Mesothelial cell of epicardium (in vitro differentiated cells): Measurements from ENCODE around the gene CNTNAP5. TPM values are rescaled to one million over a fixed set of nuclear protein-coding genes. Genes with fewer than 3 reads are reported as not detected.

ENCODE experiments used
- DNase-seq, 2 experiments: peaks; one replicate each; pipeline ENCODE4 v3.0.0; 2021; ENCODE audit warnings: low spot score in 2 of 2; ENCODE audit not compliant: unreplicated experiment in 2 of 2
- H3K27ac Mint-ChIP-seq: 2 replicates; pipeline ENCODE4 v1.8.0; 2021; ENCODE audit warnings: mixed read lengths
- H3K27me3 Mint-ChIP-seq: 2 replicates; pipeline ENCODE4 v1.8.0; 2021; ENCODE audit warnings: low read depth, mixed read lengths
- H3K36me3 Mint-ChIP-seq: 2 replicates; pipeline ENCODE4 v1.8.0; 2021; ENCODE audit warnings: mixed read lengths
- H3K4me1 Mint-ChIP-seq: 2 replicates; pipeline ENCODE4 v1.8.0; 2021; ENCODE audit warnings: mixed read lengths
- H3K4me3 Mint-ChIP-seq: 2 replicates; pipeline ENCODE4 v1.8.0; 2021; ENCODE audit warnings: mild to moderate bottlenecking, moderate library complexity, mixed read lengths
- H3K9me3 Mint-ChIP-seq: 2 replicates; pipeline ENCODE4 v1.8.0; 2021; ENCODE audit warnings: mixed read lengths
- total RNA-seq: library from RNA; stranded (reverse); gene quantifications from 3 replicates; pipeline ENCODE4 v1.2.1, GENCODE V29; 2021
- TF ChIP-seq, protein P1 (sequence below): fragments of 200-600 bp; sonication (generic); IDR thresholded peaks from one replicate; pipeline ENCODE4 v1.5.0; 2021; ENCODE audit warnings: antibody characterized with exemption; ENCODE audit not compliant: unreplicated experiment

CNTNAP5 gene
- total RNA-seq, 1 donor from 2014 or later: 0.22 TPM

- H3K36me3 Mint-ChIP-seq: no peaks in the 10 kb centered on the region
- DNase-seq: no peak
- no peaks in the 10 kb centered on the region for H3K27me3 Mint-ChIP-seq
- no peaks in the 10 kb centered on the region for H3K4me1 Mint-ChIP-seq
- no peak overlapping the region for H3K27ac Mint-ChIP-seq
- TF ChIP-seq, protein P1, sequence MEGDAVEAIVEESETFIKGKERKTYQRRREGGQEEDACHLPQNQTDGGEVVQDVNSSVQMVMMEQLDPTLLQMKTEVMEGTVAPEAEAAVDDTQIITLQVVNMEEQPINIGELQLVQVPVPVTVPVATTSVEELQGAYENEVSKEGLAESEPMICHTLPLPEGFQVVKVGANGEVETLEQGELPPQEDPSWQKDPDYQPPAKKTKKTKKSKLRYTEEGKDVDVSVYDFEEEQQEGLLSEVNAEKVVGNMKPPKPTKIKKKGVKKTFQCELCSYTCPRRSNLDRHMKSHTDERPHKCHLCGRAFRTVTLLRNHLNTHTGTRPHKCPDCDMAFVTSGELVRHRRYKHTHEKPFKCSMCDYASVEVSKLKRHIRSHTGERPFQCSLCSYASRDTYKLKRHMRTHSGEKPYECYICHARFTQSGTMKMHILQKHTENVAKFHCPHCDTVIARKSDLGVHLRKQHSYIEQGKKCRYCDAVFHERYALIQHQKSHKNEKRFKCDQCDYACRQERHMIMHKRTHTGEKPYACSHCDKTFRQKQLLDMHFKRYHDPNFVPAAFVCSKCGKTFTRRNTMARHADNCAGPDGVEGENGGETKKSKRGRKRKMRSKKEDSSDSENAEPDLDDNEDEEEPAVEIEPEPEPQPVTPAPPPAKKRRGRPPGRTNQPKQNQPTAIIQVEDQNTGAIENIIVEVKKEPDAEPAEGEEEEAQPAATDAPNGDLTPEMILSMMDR: no peak
- peaks cover 10% of the 10 kb centered on the region for H3K9me3 Mint-ChIP-seq
- no peak overlapping the region for H3K4me3 Mint-ChIP-seq
Measured at GRCh38 chr2:124138076-124138475, 113.0 kb downstream of the CNTNAP5 start.

DNA sequence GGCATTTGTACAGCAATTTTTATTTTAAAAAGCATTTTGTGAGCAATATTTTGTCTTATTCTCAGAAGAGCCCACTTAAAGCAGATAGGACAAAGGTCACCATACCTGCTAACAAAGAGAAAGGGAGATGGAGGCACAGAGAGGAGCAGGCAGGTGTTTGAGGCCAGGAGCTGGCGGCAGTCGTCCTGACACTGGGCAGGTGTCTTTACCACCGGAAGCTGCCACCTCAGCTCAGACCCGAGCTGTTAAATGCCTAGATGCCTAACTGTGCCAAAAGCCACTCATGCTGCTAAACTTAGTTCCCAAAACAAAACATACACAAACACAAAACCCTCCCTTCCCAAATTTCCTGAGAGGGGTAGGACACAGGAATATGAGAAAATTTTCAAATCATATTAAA lies 120.9 kb downstream of the CNTNAP5 start:
- Mint-ChIP-seq H3K9me3 (no peaks in the 10 kb centered on the region), H3K27me3 (no peaks in the 10 kb centered on the region), H3K4me3 (no peak overlapping the region), H3K36me3 (no peaks in the 10 kb centered on the region), H3K27ac (no peak overlapping the region), H3K4me1 (no peaks in the 10 kb centered on the region)
- TF ChIP-seq, protein P1: no peak
- no peak for DNase-seq

DNA sequence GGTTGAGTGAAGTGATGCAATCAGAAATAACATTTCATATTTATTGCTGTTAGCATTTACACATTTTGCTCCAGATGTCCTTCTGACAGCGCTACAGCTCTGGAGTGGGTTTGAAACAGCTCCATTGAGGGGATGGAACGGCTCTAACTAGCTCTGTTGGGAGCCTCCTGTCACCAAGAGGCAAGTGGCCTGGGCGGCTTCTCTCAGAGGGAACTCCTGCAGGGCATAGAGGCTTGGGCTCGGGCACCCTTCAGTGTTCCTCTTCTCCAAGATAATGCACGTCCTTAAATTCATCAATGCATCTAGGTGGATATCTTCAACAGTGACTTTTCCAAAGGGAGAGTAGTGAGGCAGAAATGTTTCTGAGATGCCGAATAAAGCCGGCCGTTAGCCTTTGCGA lies 122.5 kb downstream of the CNTNAP5 start:
- H3K4me1 Mint-ChIP-seq: no peaks in the 10 kb centered on the region
- no peak overlapping the region for H3K4me3 Mint-ChIP-seq
- H3K27ac Mint-ChIP-seq: no peak overlapping the region
- no peak for DNase-seq
- H3K36me3 Mint-ChIP-seq: no peaks in the 10 kb centered on the region
- H3K27me3 Mint-ChIP-seq: no peaks in the 10 kb centered on the region
- no peaks in the 10 kb centered on the region for H3K9me3 Mint-ChIP-seq
- TF ChIP-seq, protein P1: no peak

DNA sequence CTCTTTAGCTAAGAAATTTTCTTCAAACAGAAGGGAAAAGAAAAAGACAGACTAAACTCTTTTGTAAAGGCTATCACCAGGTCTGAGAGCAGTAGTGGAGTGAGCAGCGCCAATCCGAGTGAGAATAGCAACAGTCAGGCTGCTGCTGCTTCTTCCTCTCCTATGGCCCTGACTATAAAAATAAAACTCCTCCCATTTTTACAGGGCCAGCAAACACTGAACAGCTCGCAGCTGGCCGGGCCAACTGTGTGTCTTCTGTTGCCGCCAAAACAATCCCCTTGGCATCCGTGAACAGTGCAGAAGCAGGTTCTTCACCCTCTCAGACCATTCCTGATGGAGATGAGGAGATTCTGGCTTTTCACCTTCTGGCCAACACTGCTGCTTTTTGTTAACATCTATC lies 124.5 kb downstream of the CNTNAP5 start:
- no peaks in the 10 kb centered on the region for H3K27me3 Mint-ChIP-seq
- H3K4me1 Mint-ChIP-seq: no peaks in the 10 kb centered on the region
- H3K9me3 Mint-ChIP-seq: no peaks in the 10 kb centered on the region
- no peak for DNase-seq
- TF ChIP-seq, protein P1: no peak
- no peak overlapping the region for H3K27ac Mint-ChIP-seq
- H3K4me3 Mint-ChIP-seq: no peak overlapping the region
- H3K36me3 Mint-ChIP-seq: no peaks in the 10 kb centered on the region

DNA sequence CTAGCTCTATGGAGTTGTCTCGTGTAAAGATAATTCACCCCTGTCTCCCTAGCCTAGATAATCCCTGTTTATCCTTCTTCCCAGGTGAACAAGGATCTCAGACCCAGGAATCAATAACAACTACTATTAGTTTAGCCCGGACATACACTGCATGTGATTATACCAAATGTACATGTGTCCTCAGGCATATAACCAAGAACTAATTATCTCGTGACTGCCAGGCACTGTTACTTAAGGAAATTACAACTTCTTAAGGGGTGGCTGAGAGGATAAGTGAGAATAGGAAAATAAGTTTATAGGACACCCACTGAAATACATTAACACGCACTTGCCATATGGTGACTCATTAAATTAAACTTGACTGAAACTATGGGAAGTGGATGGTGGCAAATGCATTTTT lies 126.6 kb downstream of the CNTNAP5 start:
- no peaks in the 10 kb centered on the region for H3K9me3 Mint-ChIP-seq
- H3K36me3 Mint-ChIP-seq: no peaks in the 10 kb centered on the region
- TF ChIP-seq, protein P1: no peak
- H3K4me3 Mint-ChIP-seq: no peak overlapping the region
- no peaks in the 10 kb centered on the region for H3K27me3 Mint-ChIP-seq
- no peak overlapping the region for H3K27ac Mint-ChIP-seq
- H3K4me1 Mint-ChIP-seq: no peaks in the 10 kb centered on the region
- DNase-seq: no peak

DNA sequence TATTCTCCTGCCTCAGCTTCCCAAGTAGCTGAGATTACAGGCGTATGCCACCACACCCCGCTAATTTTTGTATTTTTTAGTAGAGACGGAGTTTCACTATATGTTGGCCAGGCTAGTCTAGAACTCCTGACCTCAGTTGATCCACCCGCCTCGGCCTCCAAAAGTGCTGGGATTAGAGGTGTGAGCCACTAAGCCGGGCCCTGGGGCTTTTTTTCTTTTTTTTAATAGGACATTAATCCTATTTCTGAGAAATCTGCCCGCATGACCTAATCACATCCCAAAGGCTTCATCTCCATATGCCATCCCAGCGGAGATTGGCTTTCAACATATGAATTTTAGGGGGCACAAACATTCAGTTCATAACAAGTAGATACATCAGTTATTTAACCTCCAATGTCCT lies 128.6 kb downstream of the CNTNAP5 start:
- Mint-ChIP-seq H3K9me3 (no peaks in the 10 kb centered on the region), H3K27me3 (peaks cover 1% of the 10 kb centered on the region), H3K36me3 (no peaks in the 10 kb centered on the region), H3K4me1 (no peaks in the 10 kb centered on the region), H3K4me3 (no peak overlapping the region), H3K27ac (no peak overlapping the region)
- DNase-seq: no peak
- TF ChIP-seq, protein P1: no peak
